HG03060 (cell line): ENCODE measurements around the gene NPIPA1.
"Not testable (repeated sequence)": the region's sequence is repeated elsewhere in the genome, so short reads cannot be mapped to it uniquely, and the experiment has no call there.

ENCODE experiments used
- ATAC-seq: cut with Tn5 transposase; IDR thresholded peaks from one replicate; pipeline ENCODE4 v1.9.1; 2021; ENCODE audit warnings: low read depth, moderate number of reproducible peaks; ENCODE audit not compliant: unreplicated experiment

NPIPA1 gene

DNA sequence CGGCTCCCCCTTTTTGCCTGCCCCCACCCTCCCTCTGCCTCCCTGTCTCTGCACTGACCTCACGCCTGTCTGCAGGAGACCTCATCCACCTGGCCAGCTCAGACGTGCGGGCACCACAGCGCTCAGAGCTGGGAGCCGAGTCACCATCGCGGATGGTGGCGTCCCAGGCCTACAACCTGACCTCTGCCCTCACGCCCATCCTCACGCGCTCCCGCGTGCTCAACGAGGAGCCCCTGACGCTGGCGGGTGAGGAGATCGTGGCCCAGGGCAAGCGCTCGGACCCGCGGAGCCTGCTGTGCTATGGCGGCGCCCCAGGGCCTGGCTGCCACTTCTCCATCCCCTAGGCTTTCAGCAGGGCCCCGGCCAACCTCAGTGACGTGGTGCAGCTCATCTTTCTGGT is 8.1 kb upstream of the NPIPA1 start:
- ATAC-seq: not testable (repeated sequence)

DNA sequence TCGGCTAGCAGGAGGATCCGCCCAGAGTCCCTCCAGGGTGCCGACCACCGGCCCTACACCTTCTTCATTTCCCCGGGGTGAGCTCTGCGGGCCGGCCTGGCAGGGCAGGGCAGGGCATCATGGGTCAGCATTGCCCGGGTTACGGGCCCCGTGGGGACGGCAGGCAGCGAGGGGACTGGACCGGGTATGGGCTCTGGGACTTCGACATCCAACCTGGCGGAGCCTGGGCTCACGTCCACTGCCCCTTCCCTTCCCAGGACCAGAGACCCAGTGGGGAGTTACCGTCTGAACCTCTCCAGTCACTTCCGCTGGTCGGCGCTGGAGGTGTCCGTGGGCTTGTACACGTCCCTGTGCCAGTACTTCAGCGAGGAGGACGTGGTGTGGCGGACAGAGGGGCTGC is 7.0 kb upstream of the NPIPA1 start:
- not testable (repeated sequence) for ATAC-seq

DNA sequence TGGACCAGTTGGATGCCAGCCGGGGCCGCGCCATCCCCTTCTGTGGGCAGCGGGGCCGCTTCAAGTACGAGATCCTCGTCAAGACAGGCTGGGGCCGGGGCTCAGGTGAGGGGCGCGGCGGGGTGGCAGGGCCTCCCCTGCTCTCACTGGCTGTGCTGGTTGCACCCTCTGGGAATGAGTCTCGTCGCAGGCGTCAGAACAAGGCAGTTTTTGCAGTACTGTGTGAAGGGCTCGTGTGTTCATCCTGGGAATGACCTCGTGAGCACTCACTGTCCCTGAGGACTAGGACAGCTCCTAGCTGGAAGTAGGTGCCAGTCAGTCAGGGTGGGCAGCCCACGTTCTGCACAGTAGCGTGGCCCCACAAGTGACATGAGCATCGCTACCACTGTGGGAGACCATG is 6.3 kb upstream of the NPIPA1 start:
- not testable (repeated sequence) for ATAC-seq

DNA sequence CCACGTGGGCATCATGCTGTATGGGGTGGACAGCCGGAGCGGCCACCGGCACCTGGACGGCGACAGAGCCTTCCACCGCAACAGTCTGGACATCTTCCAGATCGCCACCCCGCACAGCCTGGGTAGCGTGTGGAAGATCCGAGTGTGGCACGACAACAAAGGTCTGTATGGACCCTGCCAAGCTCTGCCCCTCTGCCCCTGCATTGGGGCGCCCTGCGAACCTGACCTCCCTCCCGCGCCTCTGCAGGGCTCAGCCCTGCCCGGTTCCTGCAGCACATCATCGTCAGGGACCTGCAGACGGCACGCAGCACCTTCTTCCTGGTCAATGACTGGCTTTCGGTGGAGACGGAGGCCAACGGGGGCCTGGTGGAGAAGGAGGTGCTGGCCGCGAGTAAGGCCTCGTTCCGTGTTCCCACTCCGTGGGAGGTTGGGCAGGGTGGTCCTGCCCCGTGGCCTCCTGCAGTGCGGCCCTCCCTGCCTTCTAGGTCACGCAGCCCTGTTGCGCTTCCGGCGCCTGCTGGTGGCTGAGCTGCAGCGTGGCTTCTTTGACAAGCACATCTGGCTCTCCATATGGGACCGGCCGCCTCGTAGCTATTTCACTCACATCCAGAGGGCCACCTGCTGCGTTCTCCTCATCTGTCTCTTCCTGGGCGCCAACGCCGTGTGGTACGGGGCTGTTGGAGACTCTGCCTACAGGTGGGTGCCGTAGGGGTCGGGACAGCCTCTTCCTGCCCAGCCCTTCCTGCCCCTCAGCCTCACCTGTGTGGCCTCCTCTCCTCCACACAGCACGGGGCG is 4.5 kb upstream of the NPIPA1 start:
- ATAC-seq: not testable (repeated sequence)

DNA sequence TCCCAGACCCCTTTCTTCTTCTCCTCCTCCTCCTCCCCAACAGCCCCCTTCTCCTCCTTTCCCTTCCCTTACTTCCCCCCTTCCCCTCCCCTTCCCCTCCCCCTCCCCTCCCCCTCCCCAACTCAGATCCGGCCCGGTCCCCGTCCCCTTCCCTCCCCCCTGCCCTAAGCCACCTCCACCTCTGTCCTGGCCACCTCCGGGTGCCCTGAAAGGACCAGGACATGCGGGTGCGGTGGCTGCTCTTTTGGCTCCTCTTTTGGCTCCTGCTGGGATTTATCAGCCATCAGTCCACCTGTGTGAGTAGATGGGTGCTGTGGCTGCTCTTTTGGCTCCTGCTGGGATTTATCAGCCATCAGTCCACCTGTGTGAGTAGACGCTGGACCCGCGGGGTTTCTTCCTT is 751 bp downstream of the NPIPA1 start:
- not testable (repeated sequence) for ATAC-seq

DNA sequence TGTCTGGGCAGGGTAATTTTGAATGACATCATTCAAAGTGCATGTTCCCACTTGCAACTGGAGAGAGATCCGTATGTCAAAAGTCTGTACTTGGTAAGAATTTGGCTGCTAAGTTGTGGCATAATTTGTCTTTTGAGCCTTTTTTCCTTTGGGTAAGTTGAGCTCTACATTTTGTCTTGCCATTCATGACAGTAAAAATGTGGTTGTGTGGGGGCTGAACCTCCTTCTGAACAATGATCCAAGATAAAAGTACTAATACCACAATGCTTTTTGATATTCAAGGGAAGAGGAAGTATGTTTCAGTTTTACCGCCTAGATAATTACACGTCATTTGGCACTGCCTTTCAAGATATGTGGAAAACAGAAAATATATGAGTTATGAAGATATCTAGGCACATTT is 5.4 kb downstream of the NPIPA1 start:
- not testable (repeated sequence) for ATAC-seq

DNA sequence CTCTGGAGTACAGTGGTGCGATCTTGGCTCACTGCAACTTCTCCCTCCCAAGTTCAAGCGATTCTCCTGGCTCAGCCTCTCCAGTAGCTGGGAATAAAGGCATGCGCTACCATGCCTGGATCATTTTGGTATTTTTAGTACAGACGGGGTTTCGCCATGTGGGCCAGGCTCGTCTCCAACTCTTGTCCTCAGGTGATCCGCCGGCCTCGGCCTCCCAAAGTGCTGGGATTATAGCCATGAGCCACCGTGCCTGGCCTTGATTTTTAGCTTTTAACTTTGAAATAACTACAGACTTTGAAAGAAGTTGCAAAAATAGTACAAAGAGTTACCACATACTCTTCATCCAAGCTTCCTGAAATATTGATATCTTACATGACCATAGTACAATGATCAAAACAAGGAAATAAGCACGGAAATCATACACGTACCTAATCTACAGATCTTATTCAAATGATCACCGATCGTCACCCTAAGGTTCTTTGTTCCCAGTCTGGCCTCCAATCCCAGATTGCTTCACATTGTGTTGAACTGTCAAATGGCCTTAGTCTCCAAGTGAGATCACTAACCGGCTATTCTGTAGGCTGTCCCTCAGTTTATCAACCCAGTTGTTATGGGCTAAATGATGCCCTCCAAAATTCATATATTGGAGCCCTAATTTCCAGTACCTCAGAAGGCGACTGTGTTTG is 18.4 kb downstream of the NPIPA1 start:
- no peak for ATAC-seq

DNA sequence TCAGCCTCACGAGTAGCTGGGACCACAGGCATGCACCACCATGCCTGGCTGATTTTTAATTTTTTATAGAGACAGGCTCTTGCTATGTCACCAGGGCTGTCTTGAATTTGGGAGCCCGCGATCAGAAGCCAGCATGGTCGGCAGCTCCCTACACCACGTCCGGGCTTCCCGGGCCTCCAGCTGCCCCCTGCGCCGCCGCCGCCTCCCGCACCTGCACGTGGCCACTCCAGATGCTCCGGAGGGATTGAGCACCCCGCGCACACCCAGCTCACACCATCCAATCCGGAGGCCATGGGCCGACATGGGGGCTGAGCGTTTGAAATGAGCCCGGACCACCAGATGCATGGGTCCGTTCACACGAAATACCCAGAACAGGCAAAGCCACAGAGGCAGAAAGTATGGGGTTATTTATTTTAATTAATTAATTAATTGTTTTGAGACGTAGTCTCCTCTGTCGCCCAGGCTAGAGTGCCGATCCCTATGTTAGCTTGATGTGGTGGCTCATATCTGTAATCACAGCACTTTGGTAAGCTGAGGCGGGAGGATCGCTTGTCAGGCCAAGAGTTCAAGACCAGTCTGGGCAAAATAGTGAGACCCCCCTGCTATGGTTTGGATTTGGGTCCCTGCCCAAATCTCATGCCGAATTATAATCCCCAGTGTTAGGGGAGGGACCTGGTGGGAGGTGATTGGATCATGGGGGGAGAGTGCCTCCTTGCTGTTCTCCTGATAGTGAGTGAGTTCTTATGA is 20.5 kb downstream of the NPIPA1 start:
- no peak for ATAC-seq

DNA sequence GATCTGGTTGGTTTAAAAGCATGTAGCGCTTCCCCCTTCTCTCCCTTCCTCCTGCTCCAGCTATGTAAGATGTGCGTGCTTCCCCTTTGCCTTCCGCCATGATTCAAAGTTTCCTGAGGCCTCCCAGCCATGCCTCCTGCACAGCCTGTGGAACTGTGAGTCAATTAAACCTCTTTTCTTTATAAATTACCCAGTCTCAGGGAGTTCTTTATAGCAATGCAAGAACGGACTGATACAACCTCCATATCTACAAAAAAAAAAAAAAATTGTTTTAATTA is 21.0 kb downstream of the NPIPA1 start:
- ATAC-seq: no peak

DNA sequence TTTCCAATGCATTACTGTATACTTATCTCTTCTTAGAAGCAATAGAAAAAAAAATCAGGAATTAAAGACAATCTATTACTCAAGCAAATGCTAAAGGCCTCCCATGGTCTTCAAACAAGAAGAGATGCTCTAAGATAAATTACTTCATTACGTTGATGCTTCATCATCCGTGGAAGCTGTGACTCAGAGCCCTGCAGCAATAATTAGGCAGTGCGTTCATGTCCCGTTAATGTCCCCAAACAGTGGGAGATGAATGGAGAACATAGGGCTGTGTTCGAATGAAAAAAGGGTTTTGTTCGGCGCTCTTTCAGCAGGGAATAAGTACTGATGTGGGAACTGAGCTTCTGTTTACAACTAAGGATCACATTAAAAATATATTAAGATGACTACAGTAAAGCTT is 21.7 kb downstream of the NPIPA1 start:
- ATAC-seq: no peak

DNA sequence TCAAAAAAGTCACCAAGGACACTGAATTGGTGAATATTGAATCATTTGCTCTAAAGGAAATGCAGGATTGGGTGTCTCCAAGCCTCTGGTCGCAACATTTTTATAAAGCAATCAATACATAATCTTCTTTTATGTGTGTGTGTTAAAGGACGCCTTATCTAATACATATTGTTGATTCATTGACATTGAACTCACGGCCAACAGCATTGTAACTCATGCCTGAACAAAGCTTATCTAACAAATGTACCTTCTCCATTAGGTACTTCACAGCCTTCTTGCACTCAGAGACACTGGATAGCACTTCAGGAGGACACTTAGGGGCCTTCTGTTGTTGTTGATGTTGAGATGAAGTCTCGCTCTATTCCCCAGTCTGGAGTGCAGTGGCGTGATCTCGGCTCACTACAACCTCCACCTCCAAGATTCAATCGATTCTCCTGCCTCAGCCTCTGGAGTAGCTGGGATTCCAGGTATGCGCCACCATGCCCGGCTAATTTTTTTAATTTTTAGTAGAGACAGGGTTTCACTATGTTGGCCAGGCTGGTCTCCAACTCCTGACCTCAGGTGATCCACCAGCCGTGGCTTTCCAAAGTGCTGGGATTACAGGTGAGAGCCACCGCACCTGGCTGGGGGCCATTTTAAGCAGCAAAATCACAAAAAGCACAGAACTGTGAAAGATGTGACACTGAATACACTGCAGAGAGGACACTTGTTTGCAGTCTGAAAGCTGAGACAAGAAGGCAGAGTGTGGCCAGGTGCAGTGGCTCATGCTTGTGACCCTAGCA is 24.4 kb downstream of the NPIPA1 start:
- no peak for ATAC-seq

DNA sequence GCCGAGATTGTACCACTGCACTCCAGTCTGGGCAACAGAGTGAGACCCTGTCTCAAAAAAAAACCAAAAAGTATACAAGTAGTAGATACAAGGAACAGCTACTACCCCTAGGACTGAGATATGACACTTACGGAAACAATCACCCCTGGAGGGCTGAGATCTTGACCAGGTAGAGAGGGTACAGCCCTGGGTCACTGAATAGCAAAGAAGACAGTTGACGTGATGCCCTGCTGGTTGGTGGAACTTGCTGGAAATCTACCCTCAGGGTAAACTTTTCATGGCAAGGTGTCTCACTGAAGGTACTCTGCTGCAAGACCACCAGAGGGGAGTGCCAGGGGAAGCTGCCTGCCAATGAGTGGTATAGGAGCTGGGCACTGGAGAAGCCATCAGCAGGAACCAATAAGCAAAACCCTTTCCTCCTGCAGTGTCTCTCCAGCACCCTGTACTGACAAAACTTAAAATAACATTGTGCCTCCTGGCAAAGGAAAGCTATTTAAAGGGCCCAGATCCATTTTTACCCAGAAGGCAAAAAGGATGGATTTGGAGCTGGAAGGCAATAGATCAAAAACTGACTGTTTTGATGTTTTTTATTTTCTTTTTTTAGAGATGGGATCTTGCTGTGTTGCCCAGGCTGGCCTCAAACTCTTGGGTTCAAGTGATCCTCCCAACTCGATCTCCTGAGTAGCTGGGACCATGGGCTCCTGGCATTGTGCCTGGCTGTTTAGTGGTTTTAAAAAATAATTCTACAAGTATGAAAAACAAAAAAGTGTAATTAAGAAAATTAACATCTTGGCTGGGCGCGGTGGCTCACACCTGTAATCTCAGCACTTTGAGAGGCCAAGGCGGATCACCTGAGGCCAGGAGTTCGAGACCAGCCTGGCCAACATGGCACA is 26.3 kb downstream of the NPIPA1 start:
- no peak for ATAC-seq

DNA sequence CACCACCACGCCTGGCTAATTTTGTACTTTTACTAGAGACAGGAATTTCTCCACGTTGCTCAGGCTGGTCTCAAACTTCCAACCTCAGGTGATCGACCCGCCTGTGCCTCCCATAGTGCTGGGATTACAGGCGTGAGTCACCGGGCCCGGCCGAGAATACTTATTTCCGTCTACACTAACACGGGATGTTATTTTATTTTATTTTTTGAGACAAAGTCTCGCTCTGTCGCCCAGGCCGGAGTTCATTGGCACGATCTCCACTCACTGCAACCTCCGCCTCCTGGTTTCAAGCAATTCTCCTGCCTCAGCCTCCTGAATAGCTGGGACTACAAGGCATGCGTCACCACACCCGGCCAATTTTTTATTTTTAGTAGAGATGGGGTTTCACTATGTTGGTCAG is 28.1 kb downstream of the NPIPA1 start:
- no peak for ATAC-seq

DNA sequence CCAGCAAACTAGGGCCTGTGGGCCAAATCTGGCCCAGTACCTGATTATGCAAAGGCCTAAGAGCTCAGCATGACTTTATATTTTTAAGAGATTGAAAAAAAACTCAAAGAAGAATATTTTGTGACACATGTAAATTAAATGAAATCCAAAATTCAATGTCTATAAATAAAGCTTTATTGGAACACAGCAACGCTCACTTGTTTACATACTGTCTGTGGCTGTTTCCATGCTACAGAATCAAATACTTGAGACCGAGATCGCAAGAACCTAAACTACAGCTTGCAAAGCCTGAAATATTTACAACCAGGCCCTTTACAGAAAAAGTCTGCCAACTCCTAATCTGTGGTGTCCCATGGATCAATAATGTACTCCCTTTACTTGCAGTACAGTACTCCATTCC is 32.6 kb downstream of the NPIPA1 start:
- not testable (repeated sequence) for ATAC-seq

DNA sequence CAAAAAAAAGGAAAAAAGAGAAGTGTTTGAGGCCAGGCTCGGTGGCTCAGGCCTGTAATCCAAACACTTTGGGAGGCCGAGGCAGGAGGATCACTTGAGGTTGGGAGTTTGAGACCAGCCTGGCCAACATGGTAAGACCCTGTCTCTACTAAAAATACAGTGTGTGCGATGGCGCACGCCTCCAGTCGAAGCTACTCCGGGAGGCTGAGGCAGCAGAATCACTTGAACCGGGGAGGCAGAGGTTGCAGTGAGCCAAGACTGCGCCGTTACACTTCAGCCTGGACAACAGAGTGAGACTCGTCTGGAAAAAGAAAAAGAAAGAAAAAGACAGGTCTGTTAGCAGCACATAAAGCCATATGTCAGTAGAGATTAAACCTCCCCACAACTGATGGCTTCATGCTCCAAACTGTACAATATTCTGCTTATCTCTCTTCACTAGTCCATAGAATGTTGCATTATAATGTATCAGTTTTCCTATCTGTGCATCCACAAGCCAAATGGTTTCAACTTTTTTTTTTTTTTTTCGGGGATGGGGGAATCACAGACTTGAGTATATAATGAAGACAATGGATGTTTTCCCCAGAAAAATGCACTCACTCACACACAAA is 34.5 kb downstream of the NPIPA1 start:
- ATAC-seq: not testable (repeated sequence)

DNA sequence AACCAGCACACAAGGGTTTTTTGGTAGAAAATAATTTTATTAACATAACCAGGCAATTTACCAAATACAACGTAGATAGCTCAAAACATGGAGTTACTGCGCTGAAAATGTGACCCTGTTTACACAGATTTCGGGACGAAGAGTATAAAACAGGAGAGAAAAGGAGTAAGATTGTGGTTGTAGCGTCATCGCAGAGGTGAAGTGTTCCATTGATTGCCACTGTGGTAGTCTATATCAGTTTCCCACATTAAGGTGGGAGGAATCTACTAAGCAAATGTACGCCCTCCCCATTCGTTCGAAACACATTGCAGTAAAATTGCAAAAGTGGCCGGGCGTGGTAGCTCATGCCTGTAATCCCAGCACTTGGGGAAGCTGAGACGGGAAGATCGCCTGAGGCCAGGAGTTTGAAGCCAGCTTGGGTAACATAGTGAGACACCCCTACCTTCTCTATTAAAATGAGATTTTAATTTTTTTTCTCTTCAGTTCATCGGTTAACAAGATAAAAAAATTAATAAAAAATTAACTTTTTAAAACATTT is 36.6 kb downstream of the NPIPA1 start:
- not testable (repeated sequence) for ATAC-seq

DNA sequence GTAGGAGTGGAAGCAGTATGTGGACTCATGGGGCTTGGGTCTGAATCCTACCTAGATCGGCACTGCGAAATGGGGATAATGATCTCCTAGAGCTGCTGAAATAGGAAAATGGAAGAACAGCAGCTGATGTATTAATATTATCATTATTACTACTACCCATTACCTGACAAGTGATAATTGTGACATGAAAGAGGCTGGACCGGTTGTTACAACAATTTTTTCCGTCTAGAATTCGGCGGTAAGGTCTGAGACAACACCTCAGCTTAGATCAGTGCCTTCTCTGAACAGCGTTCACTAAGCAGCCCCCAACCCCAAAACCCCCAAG is 37.0 kb downstream of the NPIPA1 start:
- not testable (repeated sequence) for ATAC-seq

DNA sequence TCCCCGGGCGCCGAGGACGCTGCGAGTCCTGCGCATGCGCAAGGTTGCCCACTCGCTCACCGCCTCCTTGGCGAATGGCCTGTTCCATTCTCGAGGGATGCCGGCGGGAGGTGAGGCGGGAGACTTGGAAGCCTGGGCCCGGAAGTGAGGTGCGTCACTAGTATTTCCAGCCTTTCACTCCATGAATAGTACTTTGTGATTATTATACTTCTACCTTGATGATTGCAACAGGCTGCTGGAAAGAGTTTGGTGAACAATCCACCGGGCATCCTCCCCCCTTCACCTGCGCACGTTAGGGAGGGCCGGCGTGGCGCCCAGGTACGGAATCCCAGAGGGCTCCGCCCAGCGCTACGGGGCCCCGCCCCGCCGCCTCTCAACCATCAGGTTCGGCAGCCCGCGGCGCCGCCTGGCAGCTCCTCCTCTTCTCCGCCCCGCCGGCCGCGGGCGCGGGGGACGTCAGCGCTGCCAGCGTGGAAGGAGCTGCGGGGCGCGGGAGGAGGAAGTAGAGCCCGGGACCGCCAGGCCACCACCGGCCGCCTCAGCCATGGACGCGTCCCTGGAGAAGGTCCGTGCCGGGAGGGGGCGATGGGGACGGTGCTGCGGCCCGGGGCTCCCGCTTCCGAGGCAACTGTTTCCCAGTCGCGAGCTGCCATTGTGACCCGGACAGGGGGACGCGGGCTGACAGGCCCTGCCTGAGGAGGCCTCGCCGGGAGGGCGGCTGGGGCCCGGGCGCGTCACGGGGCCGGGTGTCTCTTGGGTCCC is 37.6 kb downstream of the NPIPA1 start, which contains the start of gene PDXDC1:
PDXDC1 (plus strand) TSS at position 371 of the 762 bp plus-strand sequence; CDS start at position 545, 174 bp downstream.
- ATAC-seq: peak; percentile 72
